ENCODE measurements around the gene HS3ST3B1.

DNA sequence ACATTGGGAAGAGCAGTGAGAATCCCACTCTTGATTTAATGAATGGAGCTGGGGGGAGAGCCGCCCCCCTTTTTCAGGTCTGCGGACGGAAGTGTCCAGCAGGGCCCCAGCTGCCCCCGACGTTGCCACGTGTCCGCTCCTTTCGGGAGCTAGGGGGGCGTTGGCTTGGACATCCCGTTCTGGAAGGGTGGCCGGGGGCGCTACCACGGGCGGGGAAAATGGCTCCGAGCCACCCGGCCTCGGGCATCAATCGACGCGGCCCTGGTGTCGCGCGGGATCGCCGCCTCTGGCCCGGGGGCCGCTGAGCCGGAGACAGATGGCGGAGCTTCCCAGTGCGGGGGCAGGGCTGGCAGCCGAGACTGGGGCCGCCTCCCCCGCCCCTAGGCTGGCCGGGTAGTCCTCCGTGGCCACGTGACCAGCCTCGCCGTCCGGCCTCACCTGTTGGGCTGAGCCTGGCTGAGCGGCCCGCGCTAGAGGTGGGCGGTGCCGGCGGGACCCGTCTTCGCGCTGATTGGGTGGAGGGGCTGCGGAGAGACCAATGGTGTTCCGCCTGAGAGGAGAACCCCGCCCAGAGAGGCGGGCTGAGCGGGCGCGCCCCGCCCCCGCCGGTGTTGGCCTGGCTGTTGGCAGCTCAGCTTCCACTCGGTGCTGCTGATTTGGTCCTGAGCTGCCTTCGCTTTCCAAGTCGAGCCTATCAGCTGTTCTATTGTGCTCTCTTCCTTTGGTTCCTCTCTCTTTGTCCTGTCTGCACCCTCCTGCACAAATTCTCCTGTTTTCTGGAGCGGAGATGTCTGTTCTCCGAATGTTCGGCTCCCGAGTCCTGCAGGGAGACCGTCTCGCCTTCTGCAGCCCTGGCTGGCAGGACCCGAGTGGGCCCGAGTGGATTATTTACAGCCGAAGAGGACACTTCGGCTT, 8.3 kb downstream of the HS3ST3B1 start:
- TF ChIP-seq, protein P1, sequence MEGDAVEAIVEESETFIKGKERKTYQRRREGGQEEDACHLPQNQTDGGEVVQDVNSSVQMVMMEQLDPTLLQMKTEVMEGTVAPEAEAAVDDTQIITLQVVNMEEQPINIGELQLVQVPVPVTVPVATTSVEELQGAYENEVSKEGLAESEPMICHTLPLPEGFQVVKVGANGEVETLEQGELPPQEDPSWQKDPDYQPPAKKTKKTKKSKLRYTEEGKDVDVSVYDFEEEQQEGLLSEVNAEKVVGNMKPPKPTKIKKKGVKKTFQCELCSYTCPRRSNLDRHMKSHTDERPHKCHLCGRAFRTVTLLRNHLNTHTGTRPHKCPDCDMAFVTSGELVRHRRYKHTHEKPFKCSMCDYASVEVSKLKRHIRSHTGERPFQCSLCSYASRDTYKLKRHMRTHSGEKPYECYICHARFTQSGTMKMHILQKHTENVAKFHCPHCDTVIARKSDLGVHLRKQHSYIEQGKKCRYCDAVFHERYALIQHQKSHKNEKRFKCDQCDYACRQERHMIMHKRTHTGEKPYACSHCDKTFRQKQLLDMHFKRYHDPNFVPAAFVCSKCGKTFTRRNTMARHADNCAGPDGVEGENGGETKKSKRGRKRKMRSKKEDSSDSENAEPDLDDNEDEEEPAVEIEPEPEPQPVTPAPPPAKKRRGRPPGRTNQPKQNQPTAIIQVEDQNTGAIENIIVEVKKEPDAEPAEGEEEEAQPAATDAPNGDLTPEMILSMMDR (IDR thresholded peaks at IDR 0.05), result no peak
- TF ChIP-seq POLR2A (IDR thresholded peaks at IDR 0.05), result peak in 1 of 2 donors; percentile 11
